HepG2 (cell line): Measurements from ENCODE around the gene GPC6. TPM values are rescaled to one million over a fixed set of nuclear protein-coding genes. Genes with fewer than 3 reads are reported as not detected.
A peak's percentile ranks its signal among the peaks of the same experiment; 100 is the strongest.

Source experiments
- AGO2 ChIP-seq: fragments of 200-400 bp; formaldehyde crosslinking; optimal IDR thresholded peaks from 2 replicates; pipeline ENCODE3; 2017; ENCODE audit warnings: mild to moderate bottlenecking, low read depth, low read length, moderate library complexity
- ARNT2 ChIP-seq: sonication (generic); formaldehyde crosslinking; IDR thresholded peaks from 2 replicates; pipeline ENCODE4 v1.8.0; 2022; ENCODE audit warnings: mild to moderate bottlenecking, low read depth, missing genetic modification reagents, moderate library complexity
- BHLHE40 ChIP-seq: IDR thresholded peaks from 2 replicates; pipeline ENCODE4 v1.6.1; 2011; ENCODE audit warnings: low read length, improper control_type of control experiment
- CREB1 ChIP-seq, 2 experiments: fragments of 450-650 bp in 1 of 2; IDR thresholded peaks; 2 replicates each; pipeline ENCODE4 v1.6.1; 2016 to 2017; ENCODE audit warnings: control low read depth in 1 of 2, mild to moderate bottlenecking in 1 of 2, missing compliant biosample characterization in 1 of 2, missing genetic modification characterization in 1 of 2
- DMAP1 ChIP-seq: IDR thresholded peaks from 2 replicates; pipeline ENCODE4 v1.6.1; 2016
- ETV5 ChIP-seq: IDR thresholded peaks from 2 replicates; pipeline ENCODE4 v1.6.1; 2018; ENCODE audit warnings: missing biosample characterization, missing genetic modification reagents, inconsistent platforms, borderline replicate concordance
- KLF16 ChIP-seq, 2 experiments: sonication (generic) in 1 of 2; formaldehyde crosslinking in 1 of 2; IDR thresholded peaks; 2 replicates each; pipeline versions ENCODE4 v1.6.1 to v1.8.0; 2016 to 2023; ENCODE audit warnings: missing genetic modification reagents in 2 of 2, missing compliant biosample characterization in 1 of 2
- MEIS2 ChIP-seq: sonication (generic); formaldehyde crosslinking; IDR thresholded peaks from 2 replicates; pipeline ENCODE4 v1.9.0; 2021; ENCODE audit warnings: mild to moderate bottlenecking, missing genetic modification reagents
- PRDM10 ChIP-seq: sonication (generic); formaldehyde crosslinking; IDR thresholded peaks from 2 replicates; pipeline ENCODE4 v1.4.0; 2020; ENCODE audit warnings: low read depth, missing genetic modification reagents
- RARA ChIP-seq: IDR thresholded peaks from 2 replicates; pipeline ENCODE4 v1.6.1; 2016; ENCODE audit warnings: missing genetic modification reagents, missing compliant biosample characterization
- RARG ChIP-seq: sonication (generic); formaldehyde crosslinking; IDR thresholded peaks from 2 replicates; pipeline ENCODE4 v1.4.0; 2020; ENCODE audit warnings: low read depth, mild to moderate bottlenecking, missing genetic modification reagents
- RXRA ChIP-seq: sonication (generic); formaldehyde crosslinking; IDR thresholded peaks from 2 replicates; pipeline ENCODE4 v1.5.1; 2020; ENCODE audit warnings: missing genetic modification reagents
- STAT5B ChIP-seq: sonication (generic); formaldehyde crosslinking; IDR thresholded peaks from 2 replicates; pipeline ENCODE4 v1.4.0; 2020; ENCODE audit warnings: missing genetic modification reagents
- STAT6 ChIP-seq: sonication (generic); formaldehyde crosslinking; IDR thresholded peaks from 2 replicates; pipeline ENCODE4 v1.4.0; 2020; ENCODE audit warnings: missing genetic modification reagents, mild to moderate bottlenecking, borderline replicate concordance
- ZBTB7B ChIP-seq: sonication (generic); formaldehyde crosslinking; IDR thresholded peaks from 2 replicates; pipeline ENCODE4 v1.4.0; 2020; ENCODE audit warnings: missing genetic modification reagents
- ZNF788 ChIP-seq: sonication (generic); formaldehyde crosslinking; IDR thresholded peaks from 2 replicates; pipeline ENCODE4 v1.5.0; 2020; ENCODE audit warnings: mild to moderate bottlenecking, missing genetic modification reagents, borderline replicate concordance
- ZSCAN22 ChIP-seq: sonication (generic); formaldehyde crosslinking; IDR thresholded peaks from 2 replicates; pipeline ENCODE4 v1.4.0; 2020; ENCODE audit warnings: mild to moderate bottlenecking, missing genetic modification reagents
- polyA plus RNA-seq, 8 experiments: library from polyadenylated mRNA; depleted of rRNA in 3 of 8; stranded (reverse) in 7 of 8; unstranded in 1 of 8; fragments of >200 nt; fragmentation: Illumina TruSeq in 4 of 8; extraction: Trizol in 4 of 8; gene quantifications; 2 replicates each; pipeline versions ENCODE4 v1.2.1 to v1.2.3, GENCODE V29; 2011 to 2016; ENCODE audit warnings: low read depth in 4 of 8, missing spikeins in 1 of 8, mixed read lengths in 1 of 8; ENCODE audit not compliant: insufficient read depth in 1 of 8
- total RNA-seq, 5 experiments: library from RNA; depleted of rRNA; stranded (reverse); fragments of >200 nt; fragmentation: Illumina TruSeq; extraction: Trizol; gene quantifications; 2 replicates each; pipeline ENCODE4 v1.2.3, GENCODE V29; 2016; ENCODE audit warnings: low read depth in 1 of 5
- TF ChIP-seq, protein P1 (sequence below): sonication (generic); formaldehyde crosslinking; IDR thresholded peaks from 2 replicates; pipeline ENCODE4 v1.9.0; 2021; ENCODE audit warnings: missing genetic modification reagents, borderline replicate concordance
- TF ChIP-seq, protein P2 (sequence below): sonication (generic); formaldehyde crosslinking; IDR thresholded peaks from 2 replicates; pipeline ENCODE4 v1.5.0; 2020; ENCODE audit warnings: missing genetic modification reagents

GPC6 gene
- total and polyA plus RNA-seq, 2 of the 13 experiments (the other 11 are each of a cell fraction or from before 2014, with no cell fraction given): 24.5 to 33.9 TPM

GRCh38 chr13:93226623-93227279 is at the start of gene GPC6 (continued):
- TF ChIP-seq, protein P1, sequence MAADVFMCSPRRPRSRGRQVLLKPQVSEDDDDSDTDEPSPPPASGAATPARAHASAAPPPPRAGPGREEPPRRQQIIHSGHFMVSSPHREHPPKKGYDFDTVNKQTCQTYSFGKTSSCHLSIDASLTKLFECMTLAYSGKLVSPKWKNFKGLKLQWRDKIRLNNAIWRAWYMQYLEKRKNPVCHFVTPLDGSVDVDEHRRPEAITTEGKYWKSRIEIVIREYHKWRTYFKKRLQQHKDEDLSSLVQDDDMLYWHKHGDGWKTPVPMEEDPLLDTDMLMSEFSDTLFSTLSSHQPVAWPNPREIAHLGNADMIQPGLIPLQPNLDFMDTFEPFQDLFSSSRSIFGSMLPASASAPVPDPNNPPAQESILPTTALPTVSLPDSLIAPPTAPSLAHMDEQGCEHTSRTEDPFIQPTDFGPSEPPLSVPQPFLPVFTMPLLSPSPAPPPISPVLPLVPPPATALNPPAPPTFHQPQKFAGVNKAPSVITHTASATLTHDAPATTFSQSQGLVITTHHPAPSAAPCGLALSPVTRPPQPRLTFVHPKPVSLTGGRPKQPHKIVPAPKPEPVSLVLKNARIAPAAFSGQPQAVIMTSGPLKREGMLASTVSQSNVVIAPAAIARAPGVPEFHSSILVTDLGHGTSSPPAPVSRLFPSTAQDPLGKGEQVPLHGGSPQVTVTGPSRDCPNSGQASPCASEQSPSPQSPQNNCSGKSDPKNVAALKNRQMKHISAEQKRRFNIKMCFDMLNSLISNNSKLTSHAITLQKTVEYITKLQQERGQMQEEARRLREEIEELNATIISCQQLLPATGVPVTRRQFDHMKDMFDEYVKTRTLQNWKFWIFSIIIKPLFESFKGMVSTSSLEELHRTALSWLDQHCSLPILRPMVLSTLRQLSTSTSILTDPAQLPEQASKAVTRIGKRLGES: no peak
- TF ChIP-seq AGO2 (no peak), RARG (CRISPR knock-in tag) (no peak), ZBTB7B (CRISPR knock-in tag) (peak; percentile 15; the same call in 1 of the 2 replicates), PRDM10 (CRISPR knock-in tag) (0 out of 2 replicates have a peak, but pooled peaks have one; percentile 41), STAT6 (CRISPR knock-in tag) (peak; percentile 81; the same call in 1 of the 2 replicates), BHLHE40 (peak; percentile 87), DMAP1 (peak; percentile 58; the same call in 1 of the 2 replicates), KLF16 (CRISPR knock-in tag; IDR thresholded peaks at IDR 0.05) (no peak; a peak in 1 of 4 replicates), ETV5 (CRISPR knock-in tag) (peak; percentile 22; the same call in 1 of the 2 replicates), ARNT2 (CRISPR knock-in tag) (no peak; the same call in 1 of the 2 replicates), RARA (no peak), CREB1 (IDR thresholded peaks at IDR 0.05) (no peak), CREB1 (CRISPR knock-in tag; IDR thresholded peaks at IDR 0.05) (peak; percentile 51; the same call in 1 of the 2 replicates), ZSCAN22 (CRISPR knock-in tag) (no peak), ZNF788 (CRISPR knock-in tag) (no peak), STAT5B (CRISPR knock-in tag) (no peak), RXRA (CRISPR knock-in tag) (no peak; the same call in 1 of the 2 replicates), MEIS2 (CRISPR knock-in tag) (no peak)
- TF ChIP-seq, protein P2, sequence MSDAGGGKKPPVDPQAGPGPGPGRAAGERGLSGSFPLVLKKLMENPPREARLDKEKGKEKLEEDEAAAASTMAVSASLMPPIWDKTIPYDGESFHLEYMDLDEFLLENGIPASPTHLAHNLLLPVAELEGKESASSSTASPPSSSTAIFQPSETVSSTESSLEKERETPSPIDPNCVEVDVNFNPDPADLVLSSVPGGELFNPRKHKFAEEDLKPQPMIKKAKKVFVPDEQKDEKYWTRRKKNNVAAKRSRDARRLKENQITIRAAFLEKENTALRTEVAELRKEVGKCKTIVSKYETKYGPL (CRISPR knock-in tag): no peak
